Hepatocyte (in vitro differentiated cells): Measurements from ENCODE around the gene EFNB2. TPM values are rescaled to one million over a fixed set of nuclear protein-coding genes. Genes with fewer than 3 reads are reported as not detected.

Experiments
- DNase-seq: peaks from one replicate; pipeline ENCODE4 v3.0.0-alpha.2; 2016; ENCODE audit warnings: low spot score
- H2AFZ ChIP-seq: fragments of 200-600 bp; sonication (generic); 2 replicates; pipeline ENCODE4 v1.6.0; 2016; ENCODE audit warnings: antibody characterized with exemption, mild to moderate bottlenecking
- H3K27ac ChIP-seq: fragments of 200-600 bp; sonication (generic); 2 replicates; pipeline ENCODE4 v1.5.1; 2016; ENCODE audit warnings: mild to moderate bottlenecking
- H3K27me3 ChIP-seq: fragments of 200-600 bp; sonication (generic); 2 replicates; pipeline ENCODE4 v1.6.1; 2016
- H3K36me3 ChIP-seq: fragments of 200-600 bp; sonication (generic); replicated peaks from 2 replicates; pipeline ENCODE4 v1.5.1; 2016; ENCODE audit warnings: low read depth; ENCODE audit not compliant: insufficient read depth
- H3K4me1 ChIP-seq: fragments of 200-600 bp; sonication (generic); 2 replicates; pipeline ENCODE4 v1.5.1; 2016; ENCODE audit warnings: mild to moderate bottlenecking, moderate library complexity; ENCODE audit not compliant: insufficient read depth
- H3K4me2 ChIP-seq: fragments of 200-600 bp; sonication (generic); 2 replicates; pipeline ENCODE4 v1.6.0; 2016
- H3K4me3 ChIP-seq: fragments of 200-600 bp; sonication (generic); 2 replicates; pipeline ENCODE4 v1.5.1; 2016; ENCODE audit warnings: mild to moderate bottlenecking
- H3K79me2 ChIP-seq: fragments of 200-600 bp; sonication (generic); 2 replicates; pipeline ENCODE4 v1.6.0; 2017; ENCODE audit warnings: mild to moderate bottlenecking
- H3K9me2 ChIP-seq: fragments of 200-600 bp; sonication (generic); replicated peaks from 2 replicates; pipeline ENCODE4 v1.6.0; 2017; ENCODE audit warnings: mild to moderate bottlenecking; ENCODE audit not compliant: insufficient read depth
- H3K9me3 ChIP-seq: fragments of 200-600 bp; sonication (generic); 2 replicates; pipeline ENCODE4 v1.5.1; 2016; ENCODE audit warnings: low read depth, mild to moderate bottlenecking
- H4K20me1 ChIP-seq: fragments of 200-600 bp; sonication (generic); 2 replicates; pipeline ENCODE4 v1.6.0; 2016; ENCODE audit warnings: mild to moderate bottlenecking; ENCODE audit not compliant: insufficient read depth, poor library complexity, severe bottlenecking
- CTCF ChIP-seq: fragments of 200-600 bp; sonication (generic); IDR thresholded peaks from 2 replicates; pipeline ENCODE4 v1.5.1; 2016; ENCODE audit warnings: antibody characterized with exemption, mild to moderate bottlenecking; ENCODE audit not compliant: poor library complexity
- EZH2 ChIP-seq: fragments of 200-600 bp; sonication (generic); IDR thresholded peaks from 2 replicates; pipeline ENCODE4 v1.6.1; 2016; ENCODE audit warnings: antibody characterized with exemption, mild to moderate bottlenecking, borderline replicate concordance
- EZH2phosphoT487 ChIP-seq: fragments of 200-600 bp; sonication (generic); IDR thresholded peaks from one replicate; pipeline ENCODE4 v1.6.1; 2018; ENCODE audit warnings: antibody characterized with exemption, mild to moderate bottlenecking, low read depth, moderate library complexity; ENCODE audit not compliant: unreplicated experiment, severe bottlenecking
- WGBS: methylation state at CpG from one replicate; pipeline ENCODE4 v1.1.6; 2016; ENCODE audit warnings: low lambda C conversion rate; ENCODE audit errors: missing lambda C conversion rate; 5-methylcytosine and 5-hydroxymethylcytosine counted together
- polyA plus RNA-seq: library from polyadenylated mRNA; unstranded; fragments of >200 nt; fragmentation: Nextera tagmentation; extraction: Ambion mirVana; gene quantifications from 2 replicates; pipeline ENCODE4 v1.2.1, GENCODE V29; 2016
- total RNA-seq: library from RNA; depleted of rRNA; stranded (reverse); fragments of >200 nt; gene quantifications from 2 replicates; pipeline ENCODE4 v1.2.3, GENCODE V29; 2014

EFNB2 gene
- total and polyA plus RNA-seq, 2 experiments from 2014 or later = 62.4 to 63.3 TPM

DNA sequence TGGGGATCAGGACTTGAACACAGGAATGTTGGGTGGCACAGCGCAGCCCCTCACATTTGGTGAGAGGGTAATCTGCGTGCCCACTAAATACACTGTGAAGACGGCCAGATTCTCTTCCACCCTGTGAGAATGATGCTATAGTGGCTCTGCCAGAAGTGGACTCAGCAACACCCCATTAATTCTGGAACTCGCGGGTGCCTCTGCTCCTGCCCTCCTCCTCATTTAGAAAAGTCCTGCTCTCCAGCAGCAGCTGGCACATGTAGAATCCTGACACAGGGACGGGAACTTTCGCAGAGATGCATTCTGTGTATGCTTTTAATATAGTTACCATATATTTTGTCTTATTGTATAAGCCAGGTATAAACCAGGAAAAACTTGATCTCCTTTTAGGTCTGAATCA, 57.3 kb downstream of the EFNB2 start:
- TF ChIP-seq EZH2 (no peak), CTCF (no peak), EZH2phosphoT487 (no peak)
- Histone ChIP-seq H3K36me3 (no peaks in the 10 kb centered on the region), H3K27ac (no peak overlapping the region), H3K27me3 (no peaks in the 10 kb centered on the region), H4K20me1 (no peaks in the 10 kb centered on the region), H3K9me3 (no peaks in the 10 kb centered on the region), H3K4me1 (peaks cover 18% of the 10 kb centered on the region), H2AFZ (no peak overlapping the region), H3K4me3 (no peak overlapping the region), H3K9me2 (no peaks in the 10 kb centered on the region), H3K4me2 (no peak overlapping the region), H3K79me2 (no peaks in the 10 kb centered on the region)
- no peak for DNase-seq
- 91% methylated on average over 7 of the region's 7 CpGs for WGBS

DNA sequence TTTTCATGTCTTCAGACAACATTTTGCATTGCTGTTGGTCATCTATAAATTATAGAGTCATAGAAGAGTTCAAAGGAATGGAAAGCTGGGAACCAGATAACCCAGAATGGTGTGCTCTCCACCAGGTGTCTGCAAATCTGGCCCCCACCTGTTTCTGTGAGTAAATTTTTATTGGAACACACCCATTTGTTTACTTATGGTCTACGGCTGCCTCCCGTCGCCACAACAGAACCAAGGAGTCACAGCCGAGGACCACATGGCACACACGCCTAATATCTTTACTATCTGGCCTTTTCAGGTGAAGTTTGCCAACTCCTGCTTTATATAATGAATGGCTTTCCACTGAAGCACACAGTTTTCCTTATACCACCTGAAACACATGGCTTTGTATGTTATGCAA, 58.2 kb downstream of the EFNB2 start:
- 93% methylated on average over 5 of the region's 5 CpGs for WGBS
- TF ChIP-seq EZH2phosphoT487 = no peak
- TF ChIP-seq CTCF = no peak
- TF ChIP-seq EZH2 = no peak
- H3K79me2 ChIP-seq = no peaks in the 10 kb centered on the region
- H3K4me3 ChIP-seq = no peak overlapping the region
- H3K4me2 ChIP-seq = no peak overlapping the region
- no peak overlapping the region for H2AFZ ChIP-seq
- H3K27me3 ChIP-seq = no peaks in the 10 kb centered on the region
- DNase-seq = no peak
- no peaks in the 10 kb centered on the region for H3K9me2 ChIP-seq
- no peaks in the 10 kb centered on the region for H4K20me1 ChIP-seq
- no peaks in the 10 kb centered on the region for H3K36me3 ChIP-seq
- no peaks in the 10 kb centered on the region for H3K9me3 ChIP-seq
- H3K4me1 ChIP-seq = peaks cover 25% of the 10 kb centered on the region
- H3K27ac ChIP-seq = no peak overlapping the region

DNA sequence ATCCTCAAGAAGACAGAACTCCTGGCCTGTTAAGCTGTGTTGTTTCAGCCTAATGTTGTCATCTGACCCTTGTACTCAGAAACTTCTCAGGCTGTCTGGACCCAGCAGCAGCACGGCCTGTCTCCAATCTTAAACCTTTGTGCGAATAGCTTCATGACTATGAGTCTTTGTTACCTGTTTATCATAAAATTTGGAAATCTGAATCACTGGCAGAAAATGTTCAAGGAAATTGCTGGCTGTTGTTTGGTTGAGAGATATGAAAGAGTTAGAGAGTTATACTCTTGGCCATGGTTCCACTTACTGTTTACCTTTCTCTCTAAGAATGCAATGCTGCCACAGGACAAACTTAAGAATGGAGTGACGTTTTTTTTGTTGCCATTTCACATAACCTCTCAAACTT, 59.6 kb downstream of the EFNB2 start:
- Histone ChIP-seq H3K9me2 (no peaks in the 10 kb centered on the region), H3K4me2 (peak overlapping the region; percentile 44), H3K9me3 (no peaks in the 10 kb centered on the region), H4K20me1 (no peaks in the 10 kb centered on the region), H3K79me2 (no peaks in the 10 kb centered on the region), H3K4me3 (no peak overlapping the region), H3K27ac (peak overlapping the region; percentile 83), H3K4me1 (peaks cover 25% of the 10 kb centered on the region), H2AFZ (no peak overlapping the region), H3K27me3 (no peaks in the 10 kb centered on the region), H3K36me3 (no peaks in the 10 kb centered on the region)
- no peak for TF ChIP-seq CTCF
- TF ChIP-seq EZH2 = no peak
- no peak for TF ChIP-seq EZH2phosphoT487
- peak; percentile 53 for DNase-seq
- WGBS = 42% methylated on average over 3 of the region's 3 CpGs

DNA sequence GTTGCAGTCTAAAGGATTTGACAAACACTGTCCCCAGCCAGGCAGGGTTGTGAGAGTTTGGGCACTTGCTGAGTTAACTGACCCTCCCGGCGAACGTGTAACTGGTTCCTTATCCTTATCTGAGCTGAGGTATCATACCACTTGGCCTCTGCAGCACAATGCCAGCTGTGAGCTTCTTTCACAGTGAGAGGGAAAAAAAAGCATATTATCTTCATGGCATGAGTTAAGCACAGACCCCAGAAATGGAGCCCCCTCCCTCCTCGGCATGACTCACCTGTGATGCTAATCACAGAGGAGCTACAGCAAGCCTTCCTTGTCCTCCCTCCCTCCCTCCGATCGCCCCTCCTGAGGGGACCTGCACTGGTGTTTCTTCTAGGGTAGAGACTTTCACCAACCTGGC, 60.5 kb downstream of the EFNB2 start:
- DNase-seq = peak; percentile 32

More for the DNA sequence above, 60.5 kb downstream of the EFNB2 start:
- Histone ChIP-seq H3K79me2 (no peaks in the 10 kb centered on the region), H3K36me3 (no peaks in the 10 kb centered on the region), H3K27me3 (no peaks in the 10 kb centered on the region), H3K4me1 (peaks cover 25% of the 10 kb centered on the region), H3K9me2 (no peaks in the 10 kb centered on the region), H3K9me3 (no peaks in the 10 kb centered on the region), H3K27ac (peak overlapping the region; percentile 83), H3K4me2 (no peak overlapping the region), H4K20me1 (no peaks in the 10 kb centered on the region), H3K4me3 (no peak overlapping the region), H2AFZ (no peak overlapping the region)
- WGBS = 67% methylated on average over 6 of the region's 6 CpGs
- TF ChIP-seq CTCF (no peak), EZH2 (no peak), EZH2phosphoT487 (no peak)
